Measurements from ENCODE around the gene NGF.

Gene NGF

GRCh38 chr1:115314765-115315164 is 23.3 kb downstream of the NGF start:
- no peak for TF ChIP-seq POLR2AphosphoS5 (IDR thresholded peaks at IDR 0.05; ENCODE audit: low read depth, low read length)

DNA sequence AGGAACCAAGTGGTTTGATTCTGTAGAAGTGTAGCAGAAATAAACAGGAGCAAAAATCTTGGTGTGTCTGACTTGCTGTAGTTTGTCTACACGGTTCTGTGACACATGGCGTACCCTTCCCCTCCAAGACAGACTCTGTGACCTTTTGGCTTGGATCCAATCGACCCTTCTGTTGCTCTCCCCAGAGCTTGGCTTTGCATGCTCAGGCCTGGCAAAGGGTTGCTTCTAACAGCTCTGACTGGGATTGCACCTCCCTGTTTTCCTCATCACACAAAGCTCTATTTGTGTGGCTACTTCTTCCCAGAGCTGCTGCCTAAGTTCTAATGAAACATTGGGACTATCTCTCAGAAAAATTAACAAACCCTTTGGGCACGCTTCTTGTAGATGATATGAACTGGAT is 24.0 kb downstream of the NGF start:
- TF ChIP-seq FOXP2 (optimal IDR thresholded peaks at IDR 0.05; ENCODE audit: borderline replicate concordance, extremely low read depth, extremely low read length, insufficient read depth) (no peak), POLR2AphosphoS5 (IDR thresholded peaks at IDR 0.05; ENCODE audit: low read depth, low read length) (no peak), TAF1 (IDR thresholded peaks at IDR 0.05; ENCODE audit: borderline replicate concordance, insufficient read depth, low read length) (no peak), REST (IDR thresholded peaks at IDR 0.05; ENCODE audit: insufficient read depth in 1 of 2, low read depth in 2 of 2, low read length in 2 of 2) (no peak), SIN3A (IDR thresholded peaks at IDR 0.05; ENCODE audit: borderline replicate concordance, insufficient read depth, low read length) (no peak)

GRCh38 chr1:115313182-115313581 is 24.9 kb downstream of the NGF start:
- no peak for TF ChIP-seq TAF1 (IDR thresholded peaks at IDR 0.05; ENCODE audit: borderline replicate concordance, insufficient read depth, low read length)
- no peak for TF ChIP-seq POLR2AphosphoS5 (IDR thresholded peaks at IDR 0.05; ENCODE audit: low read depth, low read length)
- no peak for TF ChIP-seq SIN3A (IDR thresholded peaks at IDR 0.05; ENCODE audit: borderline replicate concordance, insufficient read depth, low read length)
- no peak for TF ChIP-seq REST (IDR thresholded peaks at IDR 0.05; ENCODE audit: insufficient read depth in 1 of 2, low read depth in 2 of 2, low read length in 2 of 2)
- TF ChIP-seq FOXP2 (optimal IDR thresholded peaks at IDR 0.05; ENCODE audit: borderline replicate concordance, extremely low read depth, extremely low read length, insufficient read depth) = no peak

DNA sequence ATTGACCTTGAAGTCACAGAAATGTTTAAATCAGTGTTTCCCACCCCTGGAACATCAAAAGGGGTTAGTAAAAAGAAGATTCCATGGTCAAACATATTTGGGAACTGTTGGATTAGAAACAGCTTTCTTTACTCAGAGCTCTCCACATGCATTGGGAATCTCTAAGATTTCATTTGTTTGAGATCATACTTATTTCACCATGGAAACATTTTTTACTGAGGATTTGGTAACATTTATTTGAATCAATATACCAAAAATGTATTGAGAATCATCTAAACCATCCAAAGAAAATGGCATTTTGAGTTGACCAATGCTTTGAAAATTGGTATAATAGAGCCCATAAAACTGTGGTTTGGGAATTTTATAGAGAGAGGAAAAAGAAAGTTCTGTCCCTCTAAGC is 25.3 kb downstream of the NGF start:
- TF ChIP-seq SIN3A (IDR thresholded peaks at IDR 0.05; ENCODE audit: borderline replicate concordance, insufficient read depth, low read length) (no peak), FOXP2 (optimal IDR thresholded peaks at IDR 0.05; ENCODE audit: borderline replicate concordance, extremely low read depth, extremely low read length, insufficient read depth) (no peak), TAF1 (IDR thresholded peaks at IDR 0.05; ENCODE audit: borderline replicate concordance, insufficient read depth, low read length) (no peak), POLR2AphosphoS5 (IDR thresholded peaks at IDR 0.05; ENCODE audit: low read depth, low read length) (no peak), REST (IDR thresholded peaks at IDR 0.05; ENCODE audit: insufficient read depth in 1 of 2, low read depth in 2 of 2, low read length in 2 of 2) (no peak)

DNA sequence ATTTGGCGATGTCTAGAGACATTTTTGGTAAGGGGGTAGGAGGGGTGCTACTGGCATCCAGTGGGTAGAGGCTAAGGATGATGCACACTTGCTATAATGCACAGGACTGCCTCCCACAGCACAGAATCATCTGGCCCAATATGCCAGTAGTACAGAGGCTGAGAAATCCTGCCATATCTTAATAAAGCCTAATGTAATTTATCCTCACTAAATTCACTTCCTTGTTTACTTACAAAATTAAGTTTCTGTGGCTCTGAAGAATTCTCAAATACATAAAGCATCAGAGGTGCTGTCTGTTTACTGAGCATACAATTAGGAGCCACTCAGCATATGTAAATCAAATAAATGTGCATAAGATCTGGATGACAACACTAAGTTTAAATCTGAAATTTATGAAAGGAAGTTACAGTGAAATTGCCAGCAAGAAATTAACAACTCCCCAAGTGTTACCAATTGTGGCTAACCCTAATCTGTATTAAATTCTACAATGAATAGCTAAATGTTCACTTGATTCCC is 26.5 kb downstream of the NGF start:
- TF ChIP-seq TAF1 (IDR thresholded peaks at IDR 0.05; ENCODE audit: borderline replicate concordance, insufficient read depth, low read length) = no peak
- TF ChIP-seq SIN3A (IDR thresholded peaks at IDR 0.05; ENCODE audit: borderline replicate concordance, insufficient read depth, low read length) = no peak
- TF ChIP-seq FOXP2 (optimal IDR thresholded peaks at IDR 0.05; ENCODE audit: borderline replicate concordance, extremely low read depth, extremely low read length, insufficient read depth) = no peak
- no peak for TF ChIP-seq POLR2AphosphoS5 (IDR thresholded peaks at IDR 0.05; ENCODE audit: low read depth, low read length)

DNA sequence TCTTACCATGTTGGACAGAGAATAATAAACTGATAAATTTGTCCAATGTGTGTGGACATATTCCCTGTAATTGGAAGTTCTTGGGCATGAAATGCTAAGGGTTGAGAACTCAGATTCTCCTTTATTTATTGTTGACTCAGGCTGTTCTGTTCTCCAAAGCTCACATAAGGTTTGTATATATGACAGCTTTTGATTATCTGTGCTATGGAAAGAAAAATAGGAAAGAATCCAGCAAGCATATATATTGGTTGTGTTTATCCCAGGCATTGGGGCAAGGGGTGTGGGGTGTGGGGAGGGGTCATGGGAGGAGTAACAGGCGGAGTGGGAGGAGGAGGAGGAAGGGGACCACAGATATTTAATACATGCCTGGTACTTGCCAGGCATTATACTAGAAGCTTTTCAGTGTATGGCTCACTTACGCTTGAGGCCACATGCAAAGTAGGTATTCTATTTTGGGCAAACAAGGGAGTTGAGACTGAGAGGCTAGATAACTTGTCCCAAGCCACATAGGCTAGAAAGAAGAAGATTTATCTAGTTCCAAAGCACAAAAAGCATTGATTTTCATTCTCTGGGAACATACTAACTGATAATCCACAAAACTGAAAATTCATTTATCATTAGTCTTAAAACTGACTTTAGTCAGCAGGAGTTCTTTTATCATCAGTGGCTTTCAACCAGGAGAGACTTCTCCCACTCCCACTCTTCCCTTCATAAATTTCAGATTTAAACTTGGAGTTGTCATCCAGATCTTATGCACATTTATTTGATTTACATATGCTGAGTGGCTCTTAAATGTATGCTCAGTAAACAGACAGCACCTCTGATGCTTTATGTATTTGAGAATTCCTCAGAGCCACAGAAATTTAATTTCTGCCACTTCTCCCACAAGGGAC is 27.2 kb downstream of the NGF start:
- TF ChIP-seq FOXP2 (optimal IDR thresholded peaks at IDR 0.05; ENCODE audit: borderline replicate concordance, extremely low read depth, extremely low read length, insufficient read depth) = no peak
- TF ChIP-seq SIN3A (IDR thresholded peaks at IDR 0.05; ENCODE audit: borderline replicate concordance, insufficient read depth, low read length) = no peak
- no peak for TF ChIP-seq REST (IDR thresholded peaks at IDR 0.05; ENCODE audit: insufficient read depth in 1 of 2, low read depth in 2 of 2, low read length in 2 of 2)
- no peak for TF ChIP-seq POLR2AphosphoS5 (IDR thresholded peaks at IDR 0.05; ENCODE audit: low read depth, low read length)

Data from PFSK-1 (cell line).